ENCODE measurements around the gene ARPC5.
A peak's percentile ranks its signal among the peaks of the same experiment; 100 is the strongest.

Gene ARPC5

DNA sequence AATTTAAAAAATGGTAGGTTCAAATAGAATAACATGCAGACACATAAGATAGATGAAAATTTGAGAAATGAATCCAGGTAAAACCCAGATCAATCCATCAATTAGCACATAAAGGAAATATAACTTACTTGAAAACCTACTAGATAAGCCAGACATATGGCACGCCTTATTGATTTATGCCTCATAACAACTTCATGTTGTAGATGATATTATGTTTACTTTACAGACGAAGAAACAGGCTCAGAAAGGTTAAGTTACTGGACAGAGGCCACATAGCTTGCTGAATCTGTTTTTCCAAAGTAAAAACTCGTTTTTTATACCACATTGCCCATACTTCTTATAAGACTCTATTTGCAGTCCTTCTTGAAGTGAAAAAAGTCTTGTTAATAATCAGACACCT lies 23.2 kb downstream of the ARPC5 start:
- TF ChIP-seq, protein P1, sequence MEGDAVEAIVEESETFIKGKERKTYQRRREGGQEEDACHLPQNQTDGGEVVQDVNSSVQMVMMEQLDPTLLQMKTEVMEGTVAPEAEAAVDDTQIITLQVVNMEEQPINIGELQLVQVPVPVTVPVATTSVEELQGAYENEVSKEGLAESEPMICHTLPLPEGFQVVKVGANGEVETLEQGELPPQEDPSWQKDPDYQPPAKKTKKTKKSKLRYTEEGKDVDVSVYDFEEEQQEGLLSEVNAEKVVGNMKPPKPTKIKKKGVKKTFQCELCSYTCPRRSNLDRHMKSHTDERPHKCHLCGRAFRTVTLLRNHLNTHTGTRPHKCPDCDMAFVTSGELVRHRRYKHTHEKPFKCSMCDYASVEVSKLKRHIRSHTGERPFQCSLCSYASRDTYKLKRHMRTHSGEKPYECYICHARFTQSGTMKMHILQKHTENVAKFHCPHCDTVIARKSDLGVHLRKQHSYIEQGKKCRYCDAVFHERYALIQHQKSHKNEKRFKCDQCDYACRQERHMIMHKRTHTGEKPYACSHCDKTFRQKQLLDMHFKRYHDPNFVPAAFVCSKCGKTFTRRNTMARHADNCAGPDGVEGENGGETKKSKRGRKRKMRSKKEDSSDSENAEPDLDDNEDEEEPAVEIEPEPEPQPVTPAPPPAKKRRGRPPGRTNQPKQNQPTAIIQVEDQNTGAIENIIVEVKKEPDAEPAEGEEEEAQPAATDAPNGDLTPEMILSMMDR (conservative IDR thresholded peaks at IDR 0.05; ENCODE audit: low read depth, low read length), result no peak
- H3K4me3 ChIP-seq (ENCODE audit: low read depth, low read length), result no peak overlapping the region
- no peak for DNase-seq (ENCODE audit: low read depth)

DNA sequence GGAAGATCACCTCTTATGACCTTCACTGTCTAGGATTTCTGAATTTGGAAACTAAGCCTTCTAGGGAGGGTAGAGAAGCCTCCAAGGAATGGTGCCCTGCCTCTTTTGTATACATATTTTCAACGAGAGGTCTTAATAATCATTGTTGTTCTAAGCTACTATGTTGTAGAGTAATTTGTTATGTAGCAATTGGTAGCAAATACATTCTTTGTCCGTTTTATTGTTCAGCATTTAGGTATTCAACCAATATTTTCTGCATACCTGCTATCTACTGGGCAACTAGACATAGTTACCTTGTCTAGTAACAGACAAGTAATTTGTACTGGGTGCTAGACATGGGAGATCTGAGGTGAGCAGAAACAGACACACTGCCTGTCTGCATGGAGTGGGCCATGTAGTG lies 24.6 kb downstream of the ARPC5 start:
- H3K4me3 ChIP-seq (ENCODE audit: low read depth, low read length), result no peak overlapping the region
- DNase-seq (ENCODE audit: low read depth), result no peak
- TF ChIP-seq, protein P1 (conservative IDR thresholded peaks at IDR 0.05; ENCODE audit: low read depth, low read length), result no peak

DNA sequence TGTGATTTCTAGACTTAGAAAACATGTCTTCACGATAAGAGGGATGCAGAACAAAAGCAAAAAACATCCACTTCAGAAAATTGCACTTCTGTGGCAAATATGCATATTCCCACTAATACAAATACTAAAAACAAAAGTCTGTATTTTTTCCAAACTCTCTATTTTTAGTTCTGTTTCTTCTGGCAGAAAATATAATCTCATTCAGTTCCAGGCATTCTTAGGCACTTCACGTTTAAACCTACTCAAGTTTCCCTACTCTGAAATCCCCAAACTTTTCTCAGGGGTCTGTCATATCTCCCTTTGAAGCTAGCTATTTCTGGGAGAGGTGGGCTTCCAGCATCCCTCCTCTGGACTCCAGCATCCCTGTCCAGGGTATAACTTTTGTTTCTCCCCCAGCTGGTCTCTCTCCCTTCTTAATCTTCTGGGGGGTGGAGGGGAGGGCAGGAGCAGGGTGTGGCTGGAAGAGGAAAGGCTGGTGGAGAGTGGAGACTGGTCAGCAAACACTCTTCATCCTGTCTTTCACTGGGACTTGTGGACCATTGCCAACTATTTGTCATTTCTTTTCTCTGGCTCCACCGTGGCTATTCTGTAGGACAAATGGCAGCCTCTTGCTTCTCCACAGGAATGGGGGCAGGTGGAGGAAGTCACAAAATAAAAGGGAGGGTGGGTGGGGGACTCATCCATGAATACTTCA lies 25.7 kb downstream of the ARPC5 start:
- no peak for DNase-seq (ENCODE audit: low read depth)
- TF ChIP-seq, protein P1 (conservative IDR thresholded peaks at IDR 0.05; ENCODE audit: low read depth, low read length), result no peak
- H3K4me3 ChIP-seq (ENCODE audit: low read depth, low read length), result no peak overlapping the region

DNA sequence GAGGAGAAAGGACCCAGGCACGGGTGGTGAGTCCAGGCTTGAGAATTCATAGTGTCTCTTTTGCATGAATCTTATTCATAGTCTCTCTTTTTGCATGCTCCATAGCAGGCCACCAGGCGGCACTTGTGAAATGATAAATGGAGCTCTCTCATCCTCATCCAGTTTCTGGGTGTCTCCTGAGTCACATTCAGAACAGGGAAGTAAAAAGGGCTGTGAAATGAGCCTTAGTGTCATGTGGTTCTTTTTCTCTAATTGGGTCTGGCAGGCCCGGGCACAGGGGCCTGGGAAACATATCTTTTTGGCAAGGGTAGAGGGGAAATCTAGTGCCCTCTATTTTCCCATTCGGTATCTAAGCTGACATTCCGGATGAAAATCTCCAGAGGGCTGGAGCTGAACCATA lies 26.3 kb downstream of the ARPC5 start:
- peak; percentile 75 for DNase-seq (ENCODE audit: low read depth)
- H3K4me3 ChIP-seq (ENCODE audit: low read depth, low read length), result no peak overlapping the region
- TF ChIP-seq, protein P1 (conservative IDR thresholded peaks at IDR 0.05; ENCODE audit: low read depth, low read length), result peak; percentile 69

DNA sequence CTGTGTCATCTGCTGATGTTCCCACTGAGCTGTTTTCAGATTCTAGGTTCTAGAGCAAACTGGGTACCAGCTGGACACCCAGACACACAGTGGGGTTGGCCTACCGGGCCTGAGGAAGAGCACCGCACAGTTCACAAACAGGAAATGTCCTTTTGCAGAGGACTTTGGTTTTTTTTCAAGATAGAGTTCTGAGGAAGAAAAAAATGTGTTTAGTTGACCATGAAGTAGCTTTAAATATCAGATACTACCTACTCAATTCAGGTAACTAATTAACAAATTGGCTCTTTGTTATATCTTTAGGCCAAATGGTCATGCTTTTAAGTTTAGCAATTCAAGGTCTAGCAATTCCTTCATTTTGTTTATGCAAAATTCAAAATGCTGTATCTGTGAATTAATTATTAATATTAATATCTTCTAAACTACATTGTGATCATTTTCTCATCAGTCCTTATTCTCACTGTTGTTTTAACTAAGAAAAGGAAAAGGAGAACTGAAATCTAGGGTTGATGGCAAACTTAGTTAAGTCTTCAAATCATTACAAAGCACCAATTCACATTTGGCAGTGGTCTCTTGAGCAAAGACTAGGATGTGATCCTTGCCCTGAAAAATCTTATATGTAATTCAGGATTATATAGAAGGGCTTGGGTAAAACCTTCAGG lies 28.1 kb downstream of the ARPC5 start:
- DNase-seq (ENCODE audit: low read depth), result no peak
- H3K4me3 ChIP-seq (ENCODE audit: low read depth, low read length), result no peak overlapping the region
- TF ChIP-seq, protein P1 (conservative IDR thresholded peaks at IDR 0.05; ENCODE audit: low read depth, low read length), result no peak

DNA sequence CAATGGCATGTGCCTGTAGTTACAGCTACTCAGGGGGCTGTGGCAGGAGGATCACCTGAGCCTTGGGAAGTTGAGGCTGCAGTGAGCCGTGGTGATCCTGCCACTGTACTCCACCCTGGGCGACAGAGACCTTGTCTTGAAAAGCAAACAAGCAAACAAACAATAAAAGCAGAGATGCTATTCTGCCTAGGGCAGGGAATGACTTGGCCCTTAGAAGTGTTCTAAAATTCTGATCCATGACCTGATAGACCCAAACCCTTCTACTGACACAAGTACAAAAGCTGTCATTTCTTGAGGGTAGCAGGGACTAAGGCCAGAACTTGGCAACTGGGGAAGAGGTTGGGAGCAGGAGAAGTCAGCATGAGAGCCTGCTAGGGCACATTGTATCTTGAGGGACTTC lies 29.7 kb downstream of the ARPC5 start:
- TF ChIP-seq, protein P1 (conservative IDR thresholded peaks at IDR 0.05; ENCODE audit: low read depth, low read length), result no peak
- no peak for DNase-seq (ENCODE audit: low read depth)
- H3K4me3 ChIP-seq (ENCODE audit: low read depth, low read length), result no peak overlapping the region

DNA sequence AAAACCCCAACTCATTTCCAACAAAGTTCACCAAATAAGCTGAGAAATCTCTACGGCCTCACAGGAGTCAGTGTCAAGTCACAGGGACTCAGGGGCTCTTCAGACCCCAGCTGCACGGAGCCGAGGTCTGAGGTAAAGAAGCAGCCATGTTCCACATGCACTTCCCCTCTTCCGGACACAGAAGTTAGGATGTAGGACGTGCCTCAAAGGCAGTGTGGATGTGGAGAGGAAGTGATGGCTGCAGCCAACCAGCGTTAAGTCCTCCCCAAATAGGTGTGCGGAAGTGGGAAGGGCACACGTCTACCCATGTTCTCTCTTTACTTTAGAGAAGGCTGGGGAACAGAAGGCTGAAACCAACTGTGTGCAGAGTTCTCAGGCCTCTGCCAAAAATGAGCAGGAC lies 30.8 kb downstream of the ARPC5 start:
- TF ChIP-seq, protein P1 (conservative IDR thresholded peaks at IDR 0.05; ENCODE audit: low read depth, low read length), result no peak
- H3K4me3 ChIP-seq (ENCODE audit: low read depth, low read length), result no peak overlapping the region
- DNase-seq (ENCODE audit: low read depth), result no peak
